GM12874 (cell line): ENCODE measurements around the gene ARAF.

Experiments
- CTCF ChIP-seq: IDR thresholded peaks from 2 replicates; pipeline ENCODE4 v1.5.1; 2011; ENCODE audit warnings: low read depth, mild to moderate bottlenecking, control low read depth, low read length, moderate library complexity; ENCODE audit not compliant: insufficient read depth

ARAF gene

GRCh38 chrX:47620303-47620685, 59.3 kb downstream of the ARAF start:
- TF ChIP-seq CTCF: no peak
